Activated CD8-positive, alpha-beta T cell treated with anti-CD3 and anti-CD28 coated beads for 36 hours (primary cell): Measurements from ENCODE around the gene CPXM2. TPM values are rescaled to one million over a fixed set of nuclear protein-coding genes. Genes with fewer than 3 reads are reported as not detected.

ENCODE experiments used
- ATAC-seq: fragments of 200-7000 bp; cut with Tn5 transposase; one replicate; pipeline ENCODE4 v1.10.0; 2021; ENCODE audit warnings: mild to moderate bottlenecking, moderate library complexity
- CTCF ChIA-PET: fragments of 350-600 bp; sonication (Branson Sonifier 250); formaldehyde crosslinking; loops from one replicate; lab custom pipeline; 2021; ENCODE audit warnings: antibody characterized with exemption; lab: Charles Lee
- POLR2A ChIA-PET: fragments of 350-600 bp; sonication (Branson Sonifier 250); formaldehyde crosslinking; loops from one replicate; lab custom pipeline; 2021; ENCODE audit warnings: antibody characterized with exemption; lab: Charles Lee
- DNase-seq: peaks from one replicate; pipeline ENCODE4 v3.0.0-alpha.2; 2020
- H3K27ac Mint-ChIP-seq: one replicate; pipeline ENCODE4 v1.8.0; 2021; ENCODE audit warnings: mild to moderate bottlenecking, mixed read lengths
- H3K27me3 Mint-ChIP-seq: one replicate; pipeline ENCODE4 v1.8.0; 2021; ENCODE audit warnings: mixed read lengths
- H3K36me3 Mint-ChIP-seq: one replicate; pipeline ENCODE4 v1.8.0; 2021; ENCODE audit warnings: low read depth, mixed read lengths
- H3K4me1 Mint-ChIP-seq: one replicate; pipeline ENCODE4 v1.8.0; 2021; ENCODE audit warnings: low read depth, mixed read lengths
- H3K4me3 Mint-ChIP-seq: one replicate; pipeline ENCODE4 v1.8.0; 2021; ENCODE audit warnings: mild to moderate bottlenecking, moderate library complexity, mixed read lengths
- H3K9me3 Mint-ChIP-seq: one replicate; pipeline ENCODE4 v1.8.0; 2021; ENCODE audit warnings: mixed read lengths
- CTCF ChIP-seq: fragments of 200-600 bp; IDR thresholded peaks from one replicate; pipeline ENCODE4 v1.8.0; 2022; ENCODE audit warnings: antibody characterized with exemption, mild to moderate bottlenecking
- intact Hi-C: fragments of 100-400 bp; cut with micrococcal nuclease; formaldehyde crosslinking; loops from one replicate; pipeline ENCODE4 v1.10.0; 2022
- total RNA-seq, 2 experiments: library from RNA; stranded (reverse); gene quantifications; one replicate each; pipeline ENCODE4 v1.2.3, GENCODE V29; 2021

The CPXM2 gene
- total RNA-seq, 2 experiments from 2014 or later = not detected

DNA sequence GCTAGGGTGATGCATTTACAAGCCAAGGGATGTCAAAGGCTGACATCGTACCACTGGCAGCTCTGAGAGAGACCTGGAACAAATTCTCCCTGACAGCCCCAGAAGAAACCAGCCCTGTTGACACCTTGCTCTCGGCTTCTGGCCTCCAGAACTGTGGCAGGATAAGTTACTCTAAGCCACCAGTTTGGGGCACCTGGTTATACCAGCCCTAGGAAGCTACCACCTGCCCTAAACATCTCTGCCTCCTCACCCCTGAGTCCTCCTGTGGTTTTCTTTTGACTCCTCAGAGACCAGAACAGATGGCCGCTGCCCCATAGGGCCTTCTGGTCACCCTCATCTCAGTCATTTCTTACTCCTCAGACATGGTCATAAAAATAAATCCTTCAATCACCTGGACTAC lies 107.4 kb downstream of the CPXM2 start:
- no peak overlapping the region for H3K27ac Mint-ChIP-seq
- ATAC-seq (no peak), DNase-seq (no peak)
- ChIA-PET CTCF (no interaction called here), POLR2A (no interaction called here)
- H3K36me3 Mint-ChIP-seq = no peaks in the 10 kb centered on the region
- TF ChIP-seq CTCF = no peak
- intact Hi-C loops = no loop called here
- no peaks in the 10 kb centered on the region for H3K4me1 Mint-ChIP-seq
- H3K9me3 Mint-ChIP-seq = no peaks in the 10 kb centered on the region
- H3K4me3 Mint-ChIP-seq = no peak overlapping the region
- peaks cover 37% of the 10 kb centered on the region for H3K27me3 Mint-ChIP-seq

DNA sequence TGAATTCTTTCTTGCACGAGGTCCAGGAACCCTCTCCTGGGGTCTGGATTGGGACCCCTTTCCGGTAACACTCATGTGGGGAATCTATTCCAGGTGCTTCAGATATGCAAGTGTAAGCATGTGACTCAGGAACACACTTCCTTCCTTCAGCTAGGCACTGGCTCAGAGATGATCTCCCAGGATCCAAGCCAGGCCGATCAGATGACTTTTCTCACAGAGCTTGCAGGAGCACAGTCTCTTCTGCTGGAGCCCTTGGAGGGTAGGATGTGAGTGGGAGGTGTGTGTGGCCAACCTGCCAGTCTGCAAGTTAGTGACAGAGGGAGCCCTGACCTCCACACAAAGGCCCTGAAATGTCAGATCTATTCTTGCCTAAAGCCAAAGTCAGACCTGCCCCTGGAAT lies 108.3 kb downstream of the CPXM2 start:
- H3K27me3 Mint-ChIP-seq = peaks cover 46% of the 10 kb centered on the region
- H3K4me1 Mint-ChIP-seq = no peaks in the 10 kb centered on the region
- no peak overlapping the region for H3K27ac Mint-ChIP-seq
- no peak overlapping the region for H3K4me3 Mint-ChIP-seq
- ATAC-seq = no peak
- no peak for TF ChIP-seq CTCF
- intact Hi-C loops = no loop called here
- no peaks in the 10 kb centered on the region for H3K9me3 Mint-ChIP-seq
- POLR2A ChIA-PET = no interaction called here
- DNase-seq = no peak
- H3K36me3 Mint-ChIP-seq = no peaks in the 10 kb centered on the region
- CTCF ChIA-PET = no interaction called here

- ATAC-seq = no peak
- Mint-ChIP-seq H3K9me3 (no peaks in the 10 kb centered on the region), H3K4me1 (no peaks in the 10 kb centered on the region), H3K27me3 (peaks cover 51% of the 10 kb centered on the region), H3K36me3 (no peaks in the 10 kb centered on the region), H3K27ac (no peak overlapping the region), H3K4me3 (no peak overlapping the region)
- POLR2A ChIA-PET = no interaction called here
- intact Hi-C loops = no loop called here
- DNase-seq = no peak
- no peak for TF ChIP-seq CTCF
- CTCF ChIA-PET = no interaction called here
Measured at GRCh38 chr10:123782549-123782948, 109.1 kb downstream of the CPXM2 start.

GRCh38 chr10:123781956-123782500 lies 109.6 kb downstream of the CPXM2 start:
- ChIA-PET CTCF (no interaction called here), POLR2A (no interaction called here)
- Mint-ChIP-seq H3K4me1 (no peaks in the 10 kb centered on the region), H3K27me3 (peaks cover 55% of the 10 kb centered on the region), H3K9me3 (no peaks in the 10 kb centered on the region), H3K27ac (no peak overlapping the region), H3K36me3 (no peaks in the 10 kb centered on the region), H3K4me3 (no peak overlapping the region)
- no peak for TF ChIP-seq CTCF
- intact Hi-C loops = no loop called here
- DNase-seq (no peak), ATAC-seq (no peak)

- H3K9me3 Mint-ChIP-seq = no peaks in the 10 kb centered on the region
- no peaks in the 10 kb centered on the region for H3K4me1 Mint-ChIP-seq
- TF ChIP-seq CTCF = no peak
- H3K27me3 Mint-ChIP-seq = peaks cover 56% of the 10 kb centered on the region
- no peak for ATAC-seq
- intact Hi-C loops = no loop called here
- DNase-seq = no peak
- CTCF ChIA-PET = no interaction called here
- H3K4me3 Mint-ChIP-seq = no peak overlapping the region
- POLR2A ChIA-PET = no interaction called here
- no peaks in the 10 kb centered on the region for H3K36me3 Mint-ChIP-seq
- no peak overlapping the region for H3K27ac Mint-ChIP-seq
Measured at GRCh38 chr10:123781324-123781900, 110.2 kb downstream of the CPXM2 start.
